Measurements from ENCODE around the gene TRABD.

- no peak for TF ChIP-seq CTCF (IDR thresholded peaks at IDR 0.05)
- no peak for TF ChIP-seq POLR2A (IDR thresholded peaks at IDR 0.05; ENCODE audit: low read depth)
- TF ChIP-seq POLR2AphosphoS5 (IDR thresholded peaks at IDR 0.05) = no peak
- TF ChIP-seq EP300 (IDR thresholded peaks at IDR 0.05) = no peak
Observed at GRCh38 chr22:50175921-50176849, 9.5 kb upstream of the TRABD start.

Measured in esophagus muscularis mucosa (tissue), 4 donors.